Common myeloid progenitor, CD34-positive (primary cell): ENCODE results near the gene ZNRF2.

Source experiments
- CTCF ChIA-PET: fragments of 350-600 bp; sonication (Branson Sonifier 250); formaldehyde crosslinking; loops from one replicate; lab custom pipeline; 2021; ENCODE audit warnings: antibody characterized with exemption; lab: Charles Lee
- POLR2A ChIA-PET: fragments of 350-600 bp; sonication (Branson Sonifier 250); formaldehyde crosslinking; loops from one replicate; lab custom pipeline; 2021; ENCODE audit warnings: antibody characterized with exemption; lab: Charles Lee
- DNase-seq, 3 donors: peaks; one replicate each; pipeline versions ENCODE4 v3.0.0 to v3.0.0-alpha.2; 2013
- H3K27ac ChIP-seq, 2 experiments: 1 replicate in 1 of 2; 2 replicates in 1 of 2; pipeline ENCODE4 v1.7.0; 2013; ENCODE audit warnings: inconsistent platforms in 2 of 2, low read length in 2 of 2, mild to moderate bottlenecking in 2 of 2, low read depth in 1 of 2, moderate library complexity in 1 of 2; ENCODE audit not compliant: severe bottlenecking in 2 of 2, insufficient read depth in 1 of 2, poor library complexity in 1 of 2
- H3K27me3 ChIP-seq, 5 experiments: replicated peaks in 2 of 5; 1 replicate in 3 of 5; 2 replicates in 2 of 5; pipeline versions ENCODE4 v1.6.1 to v1.7.0; 2013; ENCODE audit warnings: low read length in 4 of 5, mild to moderate bottlenecking in 2 of 5, moderate library complexity in 2 of 5, inconsistent platforms in 1 of 5; ENCODE audit not compliant: insufficient read depth in 5 of 5, control insufficient read depth in 4 of 5
- H3K36me3 ChIP-seq, 4 experiments: 1 replicate in 2 of 4; 2 replicates in 2 of 4; pipeline versions ENCODE4 v1.6.1 to v1.7.0; 2013; ENCODE audit warnings: low read length in 3 of 4, control low read depth in 1 of 4, mild to moderate bottlenecking in 1 of 4; ENCODE audit not compliant: control insufficient read depth in 4 of 4, insufficient read depth in 4 of 4
- H3K4me1 ChIP-seq, 4 experiments: 1 replicate in 3 of 4; 2 replicates in 1 of 4; pipeline versions ENCODE4 v1.6.1 to v1.7.1; 2013; ENCODE audit warnings: low read length in 3 of 4, mild to moderate bottlenecking in 3 of 4, control low read depth in 1 of 4, inconsistent platforms in 1 of 4, moderate library complexity in 1 of 4; ENCODE audit not compliant: control insufficient read depth in 4 of 4, insufficient read depth in 4 of 4; ENCODE audit errors: control extremely low read depth in 1 of 4
- H3K4me3 ChIP-seq, 7 experiments: 1 replicate in 4 of 7; 2 replicates in 3 of 7; pipeline versions ENCODE4 v1.5.1 to v1.7.0; 2013; ENCODE audit warnings: mild to moderate bottlenecking in 7 of 7, low read length in 6 of 7, moderate library complexity in 6 of 7, inconsistent platforms in 2 of 7, low read depth in 2 of 7, control low read depth in 1 of 7; ENCODE audit not compliant: insufficient read depth in 4 of 7, control insufficient read depth in 1 of 7; ENCODE audit errors: extremely low read depth in 1 of 7
- H3K9me3 ChIP-seq, 5 experiments: 1 replicate in 4 of 5; 2 replicates in 1 of 5; pipeline versions ENCODE4 v1.6.1 to v1.7.1; 2013; ENCODE audit warnings: low read length in 4 of 5, mild to moderate bottlenecking in 2 of 5, inconsistent platforms in 1 of 5, low read depth in 1 of 5, moderate library complexity in 1 of 5; ENCODE audit not compliant: control insufficient read depth in 4 of 5, insufficient read depth in 2 of 5; ENCODE audit errors: control extremely low read depth in 1 of 5
- WGBS: methylation state at CpG from one replicate; pipeline ENCODE4 v1.1.5; 2013; ENCODE audit not compliant: insufficient coverage; 5-methylcytosine and 5-hydroxymethylcytosine counted together

ZNRF2 gene

GRCh38 chr7:30329716-30330115, 45.3 kb downstream of the ZNRF2 start:
- ChIA-PET CTCF (interaction anchor here (0.7 to 2.6 kb wide), 4 partner anchors 12 to 55 kb away, joined by 3 to 20 read pairs (median 4); no protein-coding TSS in a partner anchor), POLR2A (interaction anchor here (1.5 kb wide), 1 partner anchor 18 kb away, joined by 4 read pairs; no protein-coding TSS in a partner anchor)
- Histone ChIP-seq H3K27ac (no peak overlapping the region), H3K4me1 (peaks cover 8 to 18% (median 11%) of the 10 kb centered on the region in 4 experiments), H3K9me3 (no peaks in the 10 kb centered on the region), H3K4me3 (no peak overlapping the region), H3K36me3 (peaks cover 0 to 6% (median 4%) of the 10 kb centered on the region in 4 experiments), H3K27me3 (no peaks in the 10 kb centered on the region)
- DNase-seq: peak in 2 of 3 donors; percentile 30 to 54
- 100% methylated on average over 1 of the region's 3 CpGs for WGBS

- no peaks in the 10 kb centered on the region for H3K27me3 ChIP-seq
- H3K27ac ChIP-seq: peak overlapping the region in 1 of 2 experiments; percentile 27
- H3K36me3 ChIP-seq: peaks cover 0 to 6% (median 4%) of the 10 kb centered on the region in 4 experiments
- H3K4me1 ChIP-seq: peaks cover 8 to 18% (median 11%) of the 10 kb centered on the region in 4 experiments
- no peaks in the 10 kb centered on the region for H3K9me3 ChIP-seq
- WGBS: 13% methylated on average over 2 of the region's 3 CpGs
- peak overlapping the region in 4 of 7 experiments; percentile 1 to 53 (median 38) for H3K4me3 ChIP-seq
- DNase-seq: peak; percentile 51 to 81 (median 71)
- ChIA-PET CTCF (interaction anchor here (0.7 to 2.6 kb wide), 6 partner anchors 8 to 56 kb away, joined by 3 to 20 read pairs (median 4); no protein-coding TSS in a partner anchor), POLR2A (interaction anchor here (1.3 to 1.5 kb wide), 2 partner anchors 8 to 17 kb away, joined by 4 to 5 read pairs; no protein-coding TSS in a partner anchor)
These were observed 46.0 kb downstream of the ZNRF2 start for GRCh38 chr7:30330134-30331111.

- no peaks in the 10 kb centered on the region for H3K27me3 ChIP-seq
- peaks cover 0 to 4% (median 2%) of the 10 kb centered on the region in 4 experiments for H3K36me3 ChIP-seq
- ChIA-PET CTCF (interaction anchor here (1.7 to 2.6 kb wide), 2 partner anchors 9 to 11 kb away, joined by 9 to 20 read pairs; no protein-coding TSS in a partner anchor), POLR2A (interaction anchor here (1.3 kb wide), 1 partner anchor 9 kb away, joined by 5 read pairs; no protein-coding TSS in a partner anchor)
- no peak overlapping the region for H3K4me3 ChIP-seq
- peaks cover 8 to 18% (median 11%) of the 10 kb centered on the region in 4 experiments for H3K4me1 ChIP-seq
- H3K9me3 ChIP-seq: no peaks in the 10 kb centered on the region
- H3K27ac ChIP-seq: no peak overlapping the region
- no CpG with 5 or more reads among the region's 2 CpGs for WGBS
- DNase-seq: no peak
These were observed 46.9 kb downstream of the ZNRF2 start for GRCh38 chr7:30331338-30331737.

GRCh38 chr7:30332549-30332948, 48.2 kb downstream of the ZNRF2 start:
- Histone ChIP-seq H3K27ac (no peak overlapping the region), H3K4me1 (peaks cover 8 to 18% (median 11%) of the 10 kb centered on the region in 4 experiments), H3K4me3 (no peak overlapping the region), H3K36me3 (no peaks in the 10 kb centered on the region), H3K27me3 (no peaks in the 10 kb centered on the region), H3K9me3 (no peaks in the 10 kb centered on the region)
- DNase-seq: no peak
- POLR2A ChIA-PET: no interaction called here
- CTCF ChIA-PET: no interaction called here
- WGBS: no CpG with 5 or more reads among the region's 2 CpGs

GRCh38 chr7:30335763-30336487, 51.5 kb downstream of the ZNRF2 start:
- H3K9me3 ChIP-seq: no peaks in the 10 kb centered on the region
- no peak overlapping the region for H3K4me3 ChIP-seq
- no peaks in the 10 kb centered on the region for H3K27me3 ChIP-seq
- no peak for DNase-seq
- WGBS: 94% methylated on average over 3 of the region's 4 CpGs
- ChIA-PET CTCF (interaction anchor here (1.5 kb wide), 1 partner anchor 15 kb away, joined by 4 read pairs; no protein-coding TSS in a partner anchor), POLR2A (interaction anchor here (0.5 kb wide), 1 partner anchor 42 kb away, joined by 3 read pairs; no protein-coding TSS in a partner anchor)
- H3K36me3 ChIP-seq: no peaks in the 10 kb centered on the region
- H3K4me1 ChIP-seq: peaks cover 2 to 4% (median 3%) of the 10 kb centered on the region in 4 experiments
- no peak overlapping the region for H3K27ac ChIP-seq

GRCh38 chr7:30344513-30344912, 60.1 kb downstream of the ZNRF2 start:
- Histone ChIP-seq H3K4me3 (no peak overlapping the region), H3K9me3 (peaks cover 0 to 4% (median 0%) of the 10 kb centered on the region in 5 experiments), H3K27me3 (no peaks in the 10 kb centered on the region), H3K36me3 (no peaks in the 10 kb centered on the region), H3K27ac (no peak overlapping the region), H3K4me1 (peaks cover 15 to 39% (median 26%) of the 10 kb centered on the region in 4 experiments)
- 63% methylated on average over 1 of the region's 1 CpG for WGBS
- CTCF ChIA-PET: interaction anchor here (1.2 to 5.4 kb wide), 3 partner anchors 14 to 19 kb away, joined by 3 to 20 read pairs (median 3); no protein-coding TSS in a partner anchor
- POLR2A ChIA-PET: no interaction called here
- no peak for DNase-seq
